ENCODE measurements around the gene PAQR9.

PAQR9 gene

GRCh38 chr3:142947799-142948575 lies 15.5 kb downstream of the PAQR9 start:
- DNase-seq, result no peak

DNA sequence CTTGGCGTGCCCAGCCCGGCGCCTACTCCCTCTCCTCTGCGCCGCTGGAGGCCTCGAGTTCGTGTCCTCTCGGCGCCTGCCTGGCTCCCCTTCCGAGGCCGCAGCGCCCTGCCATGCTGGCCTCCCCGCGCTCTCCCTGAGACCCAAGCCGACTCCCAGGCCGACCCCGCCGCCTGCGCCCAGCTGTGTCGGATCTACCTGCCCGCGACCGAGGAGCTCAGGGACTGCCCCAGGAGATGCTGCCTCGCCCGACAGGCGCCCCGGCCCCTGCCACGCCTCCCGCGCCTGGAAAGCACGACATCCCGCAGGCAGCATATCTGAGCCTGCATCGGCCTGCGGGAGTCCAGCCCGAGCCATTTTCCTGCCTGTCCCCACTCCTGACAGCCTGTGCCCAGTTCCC lies 16.1 kb downstream of the PAQR9 start:
- no peak for DNase-seq

DNA sequence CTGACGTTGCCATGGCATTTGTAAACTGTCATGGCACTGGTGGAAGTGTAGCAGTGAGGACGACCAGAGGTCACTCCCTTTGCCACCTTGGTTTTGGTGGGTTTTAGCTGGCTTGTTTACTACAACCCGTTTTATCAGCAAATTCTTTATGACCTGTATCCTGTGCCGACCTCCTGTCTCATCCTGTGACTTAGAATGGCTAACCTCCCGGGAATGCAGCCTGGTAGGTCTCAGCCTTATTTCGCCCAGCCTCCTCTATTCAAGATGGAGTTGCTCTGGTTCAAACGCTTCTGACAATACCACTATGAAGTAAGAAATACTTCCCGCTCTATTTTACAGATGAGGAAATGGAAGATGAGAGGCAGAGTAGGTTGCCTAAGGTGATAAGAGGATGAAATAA lies 16.6 kb downstream of the PAQR9 start:
- no peak for DNase-seq

DNA sequence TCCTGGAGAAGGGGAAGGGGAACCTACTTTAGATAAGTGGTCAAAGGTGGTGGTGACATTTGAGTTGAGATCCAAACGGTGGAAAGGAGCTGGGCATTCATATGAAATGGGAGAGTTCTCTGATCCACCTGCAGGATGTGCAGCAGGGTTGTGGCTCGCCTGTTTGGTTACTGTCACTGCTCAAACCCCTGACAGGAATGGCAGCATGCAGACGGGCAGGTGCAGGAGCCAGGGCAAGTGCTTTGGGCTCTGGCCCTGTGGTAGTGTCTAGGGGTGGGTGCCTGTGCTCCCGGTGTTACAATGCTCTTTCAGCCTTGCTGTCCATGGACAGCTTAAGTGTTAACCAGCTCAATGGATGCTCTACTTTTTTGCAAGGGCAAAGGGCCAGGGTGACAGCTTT lies 18.5 kb downstream of the PAQR9 start:
- DNase-seq, result no peak

DNA sequence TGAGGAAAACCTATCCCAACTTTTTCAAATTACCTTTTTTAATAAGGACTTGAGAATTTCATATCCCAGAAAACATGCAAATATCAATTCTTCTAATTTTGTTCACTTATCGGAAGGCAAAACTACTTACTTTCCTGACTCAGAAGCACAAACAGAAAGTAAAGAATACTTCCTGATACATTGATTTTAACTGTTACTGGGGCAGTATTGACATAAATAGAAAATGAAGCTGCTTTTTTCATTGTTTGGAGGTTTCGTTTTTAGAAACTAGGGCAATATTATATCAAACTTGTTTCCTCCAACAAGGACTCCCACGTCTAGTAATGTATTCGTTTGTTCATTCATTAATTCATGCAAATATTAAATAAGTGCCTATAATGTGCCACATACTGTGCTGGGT lies 19.1 kb downstream of the PAQR9 start:
- no peak for DNase-seq

GRCh38 chr3:142943870-142944269 lies 19.6 kb downstream of the PAQR9 start:
- no peak for DNase-seq

GRCh38 chr3:142943349-142943748 lies 20.1 kb downstream of the PAQR9 start:
- no peak for DNase-seq

DNA sequence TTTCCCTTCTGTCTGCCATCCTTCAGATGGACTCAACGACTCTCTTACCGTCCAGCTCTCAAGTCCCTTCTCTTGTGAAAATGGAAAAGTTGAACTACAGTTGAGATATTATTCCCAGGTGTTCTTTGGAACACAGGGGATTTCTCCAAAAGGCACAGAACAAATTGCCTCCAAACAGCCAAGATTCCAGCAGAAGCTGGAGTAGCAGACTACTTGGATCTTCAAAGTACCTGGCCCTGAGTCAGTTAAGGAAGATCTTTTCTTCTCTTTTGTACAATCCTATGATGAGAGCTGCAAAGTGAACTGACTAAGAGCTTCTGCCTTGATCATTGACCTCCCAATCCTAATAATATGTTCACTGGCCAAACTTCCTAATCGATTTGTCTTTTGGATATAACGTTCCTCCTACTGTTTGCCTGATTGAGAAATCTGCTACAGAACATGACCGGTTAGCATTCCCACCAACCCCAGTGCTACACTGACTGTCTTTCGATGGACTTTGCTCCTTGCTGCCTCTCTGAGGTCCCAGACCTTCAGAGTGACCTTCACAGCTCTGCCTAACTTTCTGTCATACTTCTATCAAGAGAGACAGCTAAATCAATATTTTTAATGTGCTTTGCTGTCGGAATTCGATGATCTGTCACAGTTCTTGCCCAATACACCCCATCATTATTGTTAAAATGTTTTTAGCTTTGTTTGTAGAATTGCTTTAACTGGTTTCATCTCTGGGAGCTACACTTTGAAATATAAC lies 21.9 kb downstream of the PAQR9 start:
- no peak for DNase-seq

- no peak for DNase-seq
Observed at GRCh38 chr3:142940472-142940871, 23.0 kb downstream of the PAQR9 start.

DNA sequence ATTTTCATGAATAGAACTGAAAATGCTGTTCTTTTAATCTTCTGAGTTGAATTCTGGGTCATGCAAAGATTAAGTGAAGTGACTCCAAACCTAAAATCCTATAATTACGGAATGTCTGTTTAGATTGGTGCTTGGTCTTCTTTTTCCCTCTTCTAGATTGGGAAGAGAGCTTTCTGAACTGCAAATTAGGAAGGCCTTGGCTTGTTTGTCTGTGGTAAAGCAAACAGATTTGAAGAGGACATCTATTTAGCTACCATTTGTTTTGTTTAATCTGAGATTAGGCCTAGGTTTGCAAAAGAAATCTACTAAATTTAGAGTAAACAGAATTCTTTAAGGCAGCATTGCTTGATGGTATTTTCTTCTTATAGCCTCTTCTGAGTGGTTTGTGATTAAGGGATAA lies 23.5 kb downstream of the PAQR9 start:
- no peak for DNase-seq

DNA sequence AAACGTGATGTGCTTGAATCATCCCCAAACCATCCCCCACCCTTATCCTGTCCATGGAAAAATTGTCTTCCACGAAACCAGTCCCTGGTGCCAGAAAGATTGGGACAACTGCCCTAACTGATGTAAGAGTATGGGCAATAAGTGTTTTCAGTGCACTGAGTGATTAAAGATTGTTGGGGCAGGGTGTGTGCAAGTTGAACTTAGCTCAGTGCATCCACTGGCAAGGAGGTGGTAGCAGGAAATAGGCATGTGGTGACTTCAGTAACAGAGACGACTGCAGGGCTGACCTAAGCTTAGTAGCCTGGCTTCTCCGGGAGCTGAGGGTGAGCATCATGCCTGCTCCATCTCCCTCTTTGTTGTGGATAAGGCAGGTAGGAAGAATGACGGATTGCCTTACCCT lies 27.5 kb downstream of the PAQR9 start:
- DNase-seq, result no peak

- no peak for DNase-seq
Observed at GRCh38 chr3:142934887-142935269, 28.6 kb downstream of the PAQR9 start.

DNA sequence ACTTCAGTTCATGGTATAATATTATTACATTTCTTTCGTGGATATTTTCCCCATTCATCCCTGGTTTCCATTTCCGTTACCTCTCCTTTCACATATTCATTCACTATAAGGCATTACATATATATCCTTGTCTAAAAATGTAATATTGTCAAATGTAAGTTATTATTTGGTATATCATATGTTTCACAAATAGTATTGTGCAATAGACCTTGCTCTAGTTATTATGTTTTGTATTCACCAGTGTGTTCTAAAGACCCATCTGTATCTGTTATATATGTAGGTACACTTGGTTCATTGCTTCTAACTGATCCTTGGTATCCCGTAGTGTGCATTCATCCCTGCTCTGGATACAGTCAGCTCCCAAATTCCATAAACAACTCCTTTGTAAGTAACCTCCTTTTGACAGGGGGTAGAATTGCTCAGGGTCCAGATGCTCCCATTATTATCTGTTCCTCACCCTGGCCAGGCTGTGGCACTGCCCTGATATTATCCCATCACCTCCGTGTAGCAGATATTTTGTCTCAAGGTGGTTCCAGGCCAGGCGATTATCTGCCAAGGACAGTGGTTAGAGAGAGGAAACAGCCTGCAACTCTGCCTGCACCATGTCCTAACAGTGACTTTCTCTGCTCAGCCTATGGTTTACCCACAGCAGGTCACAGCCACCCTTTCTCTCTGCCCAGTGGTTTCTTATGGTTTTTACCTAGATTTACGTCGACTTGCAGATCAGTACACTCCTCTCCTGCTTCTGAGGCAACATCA lies 29.2 kb downstream of the PAQR9 start:
- no peak for DNase-seq

DNA sequence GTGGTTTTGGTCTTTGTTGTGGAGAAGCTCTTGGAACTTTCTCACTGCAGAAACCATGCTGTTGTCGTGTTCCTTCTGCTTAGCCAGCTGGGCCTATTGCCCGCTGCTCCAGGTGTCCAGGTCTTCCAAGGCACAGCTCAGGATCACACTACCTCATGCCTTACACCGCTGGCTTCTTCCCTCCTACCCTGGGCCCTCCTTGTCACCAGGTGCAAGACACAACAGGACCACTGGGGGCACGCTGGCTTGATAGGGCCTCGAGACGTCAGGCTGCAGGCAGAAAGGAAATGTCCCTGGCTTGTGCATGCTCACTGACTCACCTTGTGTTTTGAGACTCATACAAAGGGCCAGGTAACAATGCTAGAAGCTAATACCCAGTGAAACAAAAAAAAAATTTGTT lies 32.3 kb downstream of the PAQR9 start:
- no peak for DNase-seq

DNA sequence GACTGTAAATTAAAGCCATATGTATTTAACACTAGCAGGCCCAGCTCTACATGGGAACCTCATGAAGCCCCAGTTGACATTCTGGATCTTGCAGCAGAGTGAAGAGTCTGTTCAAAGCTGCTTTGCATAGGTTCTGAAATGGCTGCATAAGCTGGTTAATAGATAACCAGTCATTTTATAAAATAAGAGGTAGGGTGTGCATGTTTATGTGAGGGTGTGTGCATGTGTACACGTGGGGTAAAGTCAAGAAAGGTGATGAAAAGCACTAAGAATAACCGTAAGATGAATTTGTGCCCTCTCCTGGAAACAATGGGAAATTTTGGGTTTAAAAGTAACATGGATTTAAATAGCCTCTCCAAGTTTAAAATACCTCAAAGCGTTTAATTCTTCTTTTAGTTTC lies 33.0 kb downstream of the PAQR9 start:
- DNase-seq, result no peak

- DNase-seq, result no peak
Observed at GRCh38 chr3:142929890-142930289, 33.6 kb downstream of the PAQR9 start.

- no peak for DNase-seq
Observed at GRCh38 chr3:142929109-142929508, 34.4 kb downstream of the PAQR9 start.

- DNase-seq, result no peak
Observed at GRCh38 chr3:142926368-142926944, 37.0 kb downstream of the PAQR9 start.

DNA sequence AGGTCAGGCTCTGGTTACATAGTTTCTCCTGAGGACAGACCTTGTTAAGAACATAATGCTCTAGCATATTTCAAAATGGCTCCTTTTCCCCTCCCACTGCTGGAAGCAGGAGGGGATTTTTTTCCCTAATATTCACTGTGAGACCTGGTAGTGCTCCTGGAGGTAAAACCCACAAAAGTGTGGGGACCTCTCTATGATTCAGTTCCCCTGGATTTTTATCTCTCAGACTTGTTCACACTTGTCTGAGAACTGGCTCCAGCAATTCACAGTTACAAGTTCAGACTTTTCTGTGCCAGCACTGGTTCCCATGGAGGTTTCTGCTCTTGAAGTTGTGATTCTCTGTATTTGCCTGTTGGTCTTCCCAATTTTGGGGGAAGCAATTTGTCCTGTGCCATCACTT lies 38.3 kb downstream of the PAQR9 start:
- DNase-seq, result no peak

- no peak for DNase-seq
Observed at GRCh38 chr3:142923694-142924093, 39.8 kb downstream of the PAQR9 start.

DNA sequence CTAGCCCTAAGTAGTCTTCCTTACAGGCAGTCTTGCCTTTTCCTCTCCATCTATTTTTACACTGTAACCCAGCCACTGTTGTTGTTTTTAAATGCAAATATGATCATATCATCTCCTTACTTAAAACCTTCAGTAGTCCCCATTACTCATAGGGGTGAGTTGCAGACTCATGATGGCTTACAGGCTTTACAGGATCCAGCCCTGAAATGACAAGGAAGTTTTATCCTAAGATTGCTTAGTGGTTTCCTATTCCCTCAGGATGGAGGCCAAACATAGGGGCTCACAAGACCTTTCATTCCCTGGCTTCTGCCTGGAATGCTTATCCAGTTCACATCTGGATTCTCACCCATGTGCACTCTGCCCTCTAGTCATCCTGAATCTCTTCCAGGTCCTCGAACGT lies 46.9 kb downstream of the PAQR9 start:
- DNase-seq, result no peak

DNA sequence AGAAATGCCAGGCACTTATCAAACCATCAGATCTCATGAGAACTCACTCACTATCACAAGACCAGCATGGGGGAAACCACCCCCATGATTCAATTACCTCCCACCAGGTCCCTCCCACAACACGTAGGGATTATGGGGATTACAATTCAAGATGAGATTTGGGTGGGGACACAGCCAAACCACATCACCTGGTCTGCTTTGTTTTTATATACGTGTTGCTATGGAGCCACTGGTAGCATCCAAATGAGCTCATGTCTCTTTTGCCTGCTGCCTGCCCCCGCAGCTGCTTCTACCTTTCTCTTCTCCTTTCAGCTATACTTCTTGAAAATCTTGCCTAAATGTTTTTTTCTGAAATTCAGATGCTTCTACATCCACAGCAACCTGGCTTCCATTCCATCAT lies 47.8 kb downstream of the PAQR9 start:
- no peak for DNase-seq

- DNase-seq, result no peak
Observed at GRCh38 chr3:142914286-142914811, 49.1 kb downstream of the PAQR9 start.
